GM12878 (cell line): Measurements from ENCODE around the gene BMP2K. TPM values are rescaled to one million over a fixed set of nuclear protein-coding genes. Genes with fewer than 3 reads are reported as not detected.

Source experiments
- FOS ChIP-seq: IDR thresholded peaks from 3 replicates; pipeline ENCODE4 v1.6.1; 2011; ENCODE audit warnings: borderline replicate concordance; ENCODE audit not compliant: insufficient read length; ENCODE audit errors: extremely low read depth
- GABPA ChIP-seq: IDR thresholded peaks from 2 replicates; pipeline ENCODE4 v1.6.1; 2014; ENCODE audit warnings: antibody characterized with exemption, low read depth, mild to moderate bottlenecking, inconsistent platforms
- HDGF ChIP-seq: fragments of 450-650 bp; IDR thresholded peaks from 2 replicates; pipeline ENCODE4 v1.6.1; 2016; ENCODE audit warnings: antibody characterized with exemption
- IRF4 ChIP-seq: IDR thresholded peaks from 2 replicates; pipeline ENCODE4 v1.6.1; 2011; ENCODE audit warnings: low read depth, low read length
- POLR2AphosphoS2 ChIP-seq: IDR thresholded peaks from 2 replicates; pipeline ENCODE4 v1.6.1; 2011; ENCODE audit warnings: low read depth, mild to moderate bottlenecking, low read length, improper control_type of control experiment, moderate library complexity
- SMARCA5 ChIP-seq: fragments of 450-650 bp; IDR thresholded peaks from 2 replicates; pipeline ENCODE4 v1.6.1; 2017; ENCODE audit warnings: mild to moderate bottlenecking
- SREBF1 ChIP-seq: IDR thresholded peaks from 2 replicates; pipeline ENCODE4 v1.6.1; 2012; ENCODE audit warnings: mild to moderate bottlenecking, low read length
- SREBF2 ChIP-seq: IDR thresholded peaks from 2 replicates; pipeline ENCODE4 v1.6.1; 2012; ENCODE audit warnings: mild to moderate bottlenecking, low read length
- SUZ12 ChIP-seq: fragments of 200-600 bp; sonication (generic); IDR thresholded peaks from one replicate; pipeline ENCODE4 v1.6.1; 2018; ENCODE audit warnings: antibody characterized with exemption, mild to moderate bottlenecking; ENCODE audit not compliant: unreplicated experiment
- USF1 ChIP-seq: IDR thresholded peaks from 2 replicates; pipeline ENCODE4 v1.6.1; 2011; ENCODE audit warnings: borderline replicate concordance, low read depth, mild to moderate bottlenecking, moderate library complexity, mixed read lengths, low read length; ENCODE audit not compliant: insufficient read depth; ENCODE audit errors: extremely low read length
- ZBTB4 ChIP-seq: fragments of 450-650 bp; formaldehyde crosslinking; IDR thresholded peaks from 2 replicates; pipeline ENCODE4 v1.4.0; 2022; ENCODE audit warnings: mild to moderate bottlenecking, moderate library complexity
- polyA plus RNA-seq, 11 experiments: library from polyadenylated mRNA; depleted of rRNA in 4 of 11; unstranded in 6 of 11; stranded (reverse) in 5 of 11; fragments of >200 nt; fragmentation: Nextera tagmentation in 4 of 11; fragmentation: Illumina TruSeq in 1 of 11; extraction: Ambion mirVana in 4 of 11; extraction: Trizol in 1 of 11; gene quantifications; 1 replicate in 1 of 11; 2 replicates in 10 of 11; pipeline versions ENCODE4 v1.2.1 to v1.2.3, GENCODE V29; 2011 to 2016; ENCODE audit warnings: inconsistent platforms in 2 of 11, missing spikeins in 2 of 11, low read depth in 1 of 11
- total RNA-seq, 4 experiments: library from RNA; depleted of rRNA in 3 of 4; stranded (reverse); fragments of >200 nt in 3 of 4; fragmentation: Illumina TruSeq in 1 of 4; extraction: Trizol in 1 of 4; gene quantifications; 2 replicates each; pipeline versions ENCODE4 v1.2.1 to v1.2.3, GENCODE V29; 2013 to 2021
- TF ChIP-seq, protein P1 (sequence below): fragments of 450-650 bp; IDR thresholded peaks from 2 replicates; pipeline ENCODE4 v1.6.1; 2017; ENCODE audit warnings: antibody characterized with exemption, mild to moderate bottlenecking, moderate library complexity

The BMP2K gene
- total and polyA plus RNA-seq, 10 of the 15 experiments (the other 5 are each of a cell fraction or from before 2014, with no cell fraction given), result 3.3 to 84.6 (median 24.8) TPM

- no peak for TF ChIP-seq SREBF2
- no peak for TF ChIP-seq HDGF
- TF ChIP-seq POLR2AphosphoS2, result no peak
- TF ChIP-seq IRF4, result no peak
- no peak for TF ChIP-seq GABPA
- TF ChIP-seq SREBF1, result no peak
- TF ChIP-seq USF1, result no peak
- no peak for TF ChIP-seq FOS
- TF ChIP-seq SUZ12, result no peak
- TF ChIP-seq ZBTB4 (CRISPR knock-in tag), result no peak
- TF ChIP-seq, protein P1, sequence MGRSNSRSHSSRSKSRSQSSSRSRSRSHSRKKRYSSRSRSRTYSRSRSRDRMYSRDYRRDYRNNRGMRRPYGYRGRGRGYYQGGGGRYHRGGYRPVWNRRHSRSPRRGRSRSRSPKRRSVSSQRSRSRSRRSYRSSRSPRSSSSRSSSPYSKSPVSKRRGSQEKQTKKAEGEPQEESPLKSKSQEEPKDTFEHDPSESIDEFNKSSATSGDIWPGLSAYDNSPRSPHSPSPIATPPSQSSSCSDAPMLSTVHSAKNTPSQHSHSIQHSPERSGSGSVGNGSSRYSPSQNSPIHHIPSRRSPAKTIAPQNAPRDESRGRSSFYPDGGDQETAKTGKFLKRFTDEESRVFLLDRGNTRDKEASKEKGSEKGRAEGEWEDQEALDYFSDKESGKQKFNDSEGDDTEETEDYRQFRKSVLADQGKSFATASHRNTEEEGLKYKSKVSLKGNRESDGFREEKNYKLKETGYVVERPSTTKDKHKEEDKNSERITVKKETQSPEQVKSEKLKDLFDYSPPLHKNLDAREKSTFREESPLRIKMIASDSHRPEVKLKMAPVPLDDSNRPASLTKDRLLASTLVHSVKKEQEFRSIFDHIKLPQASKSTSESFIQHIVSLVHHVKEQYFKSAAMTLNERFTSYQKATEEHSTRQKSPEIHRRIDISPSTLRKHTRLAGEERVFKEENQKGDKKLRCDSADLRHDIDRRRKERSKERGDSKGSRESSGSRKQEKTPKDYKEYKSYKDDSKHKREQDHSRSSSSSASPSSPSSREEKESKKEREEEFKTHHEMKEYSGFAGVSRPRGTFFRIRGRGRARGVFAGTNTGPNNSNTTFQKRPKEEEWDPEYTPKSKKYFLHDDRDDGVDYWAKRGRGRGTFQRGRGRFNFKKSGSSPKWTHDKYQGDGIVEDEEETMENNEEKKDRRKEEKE, result no peak
- TF ChIP-seq SMARCA5, result no peak
Measured at GRCh38 chr4:78737973-78738372, 38.2 kb upstream of the BMP2K start (continued).
